H1 (cell line): ENCODE measurements around the gene C3orf22. TPM values are rescaled to one million over a fixed set of nuclear protein-coding genes. Genes with fewer than 3 reads are reported as not detected.

Experiments used
- CTCF ChIA-PET: fragments of 300-600 bp; sonication (Branson Sonifier 250); formaldehyde crosslinking; loops from one replicate; lab custom pipeline; 2021; ENCODE audit not compliant: partially characterized antibody; lab: Charles Lee
- POLR2A ChIA-PET: fragments of 300-600 bp; sonication (Branson Sonifier 250); formaldehyde crosslinking; loops from one replicate; lab custom pipeline; 2021; ENCODE audit warnings: inconsistent platforms; ENCODE audit not compliant: partially characterized antibody; lab: Charles Lee
- DNase-seq, 2 experiments: peaks; one replicate each; pipeline versions ENCODE4 v3.0.0 to v3.0.0-alpha.2; 2010 to 2022; ENCODE audit warnings: low spot score in 2 of 2, low read depth in 1 of 2, mixed read lengths in 1 of 2
- FAIRE-seq: peaks from 2 replicates; lab custom pipeline; 2011; peaks lifted over from hg19 to GRCh38; lab: Jason Lieb, UNC
- H2AFZ ChIP-seq: 2 replicates; pipeline ENCODE4 v1.8.1; 2012; ENCODE audit warnings: low read length, inconsistent platforms
- H2AK5ac ChIP-seq: 2 replicates; pipeline ENCODE4 v1.6.1; 2013; ENCODE audit warnings: low read depth, low read length
- H2BK120ac ChIP-seq: replicated peaks from 2 replicates; pipeline ENCODE3; 2013; ENCODE audit warnings: low read depth, low read length, inconsistent platforms
- H2BK12ac ChIP-seq: 2 replicates; pipeline ENCODE4 v1.6.1; 2013; ENCODE audit warnings: low read depth, low read length
- H2BK15ac ChIP-seq: 2 replicates; pipeline ENCODE4 v1.6.1; 2013; ENCODE audit warnings: low read length
- H2BK20ac ChIP-seq: 2 replicates; pipeline ENCODE4 v1.6.1; 2013; ENCODE audit warnings: low read length
- H2BK5ac ChIP-seq: 2 replicates; pipeline ENCODE4 v1.6.1; 2013; ENCODE audit warnings: low read depth, low read length
- H3K14ac ChIP-seq: 2 replicates; pipeline ENCODE4 v1.6.1; 2013; ENCODE audit warnings: inconsistent platforms; ENCODE audit not compliant: insufficient read length
- H3K18ac ChIP-seq: 2 replicates; pipeline ENCODE4 v1.6.1; 2013; ENCODE audit warnings: low read length; ENCODE audit errors: extremely low read depth
- H3K23ac ChIP-seq: 2 replicates; pipeline ENCODE4 v1.6.1; 2013; ENCODE audit warnings: inconsistent platforms; ENCODE audit not compliant: insufficient read length
- H3K23me2 ChIP-seq: 2 replicates; pipeline ENCODE4 v1.6.1; 2013; ENCODE audit warnings: low read depth, low read length
- H3K27ac ChIP-seq: 2 replicates; pipeline ENCODE4 v1.6.1; 2011; ENCODE audit warnings: low read depth, low read length, inconsistent platforms
- H3K27me3 ChIP-seq, 4 experiments: replicated peaks in 1 of 4; 1 replicate in 1 of 4; 2 replicates in 3 of 4; pipeline versions ENCODE4 v1.6.1 to v1.8.1; 2011 to 2013; ENCODE audit warnings: low read length in 3 of 4, mild to moderate bottlenecking in 3 of 4, inconsistent platforms in 2 of 4, mixed read lengths in 2 of 4, moderate library complexity in 1 of 4; ENCODE audit not compliant: control insufficient read depth in 3 of 4, insufficient read depth in 3 of 4; ENCODE audit errors: extremely low read depth in 1 of 4
- H3K36me3 ChIP-seq, 4 experiments: 2 replicates each; pipeline versions ENCODE4 v1.6.1 to v1.8.1; 2011 to 2013; ENCODE audit warnings: mild to moderate bottlenecking in 4 of 4, low read length in 3 of 4, moderate library complexity in 2 of 4, control low read depth in 1 of 4, inconsistent platforms in 1 of 4; ENCODE audit not compliant: insufficient read depth in 4 of 4, control insufficient read depth in 2 of 4
- H3K4ac ChIP-seq: replicated peaks from 2 replicates; pipeline ENCODE3; 2013; ENCODE audit warnings: low read length, low read depth, mixed read lengths, inconsistent platforms; ENCODE audit not compliant: insufficient read length
- H3K4me1 ChIP-seq, 4 experiments: replicated peaks in 1 of 4; 1 replicate in 1 of 4; 2 replicates in 3 of 4; pipeline versions ENCODE4 v1.6.1 to v1.8.1; 2011 to 2013; ENCODE audit warnings: low read length in 3 of 4, inconsistent platforms in 2 of 4, mixed read lengths in 1 of 4; ENCODE audit not compliant: insufficient read depth in 4 of 4, control insufficient read depth in 3 of 4
- H3K4me2 ChIP-seq, 2 experiments: 2 replicates each; pipeline versions ENCODE4 v1.6.1 to v1.8.1; 2011 to 2013; ENCODE audit warnings: low read depth in 2 of 2, low read length in 2 of 2, control low read depth in 1 of 2, inconsistent platforms in 1 of 2, mild to moderate bottlenecking in 1 of 2; ENCODE audit not compliant: insufficient read depth in 1 of 2
- H3K4me3 ChIP-seq, 4 experiments: fragments of 200-600, 300-600 bp in 1 of 4; sonication (generic), shearing (Covaris generic), sonication (Bioruptor Twin) in 1 of 4; 2 replicates each; pipeline versions ENCODE4 v1.5.1 to v1.8.1; 2011 to 2016; ENCODE audit warnings: low read length in 4 of 4, low read depth in 3 of 4, control low read depth in 2 of 4, inconsistent platforms in 2 of 4, mild to moderate bottlenecking in 2 of 4, mixed read lengths in 1 of 4, moderate library complexity in 1 of 4; ENCODE audit not compliant: insufficient read depth in 2 of 4; ENCODE audit errors: extremely low read depth in 1 of 4
- H3K56ac ChIP-seq: replicated peaks from 2 replicates; pipeline ENCODE3; 2013; ENCODE audit warnings: low read depth, mild to moderate bottlenecking, mixed read lengths, low read length, inconsistent platforms; ENCODE audit not compliant: insufficient read length
- H3K79me1 ChIP-seq: 2 replicates; pipeline ENCODE4 v1.6.1; 2013; ENCODE audit warnings: low read depth, low read length, control low read depth
- H3K79me2 ChIP-seq, 2 experiments: 2 replicates each; pipeline versions ENCODE4 v1.6.1 to v1.8.1; 2012 to 2013; ENCODE audit warnings: low read length in 2 of 2, mild to moderate bottlenecking in 2 of 2, inconsistent platforms in 1 of 2; ENCODE audit not compliant: insufficient read depth in 2 of 2, control insufficient read depth in 1 of 2
- H3K9ac ChIP-seq, 4 experiments: replicated peaks in 1 of 4; 1 replicate in 1 of 4; 2 replicates in 3 of 4; pipeline versions ENCODE4 v1.6.1 to v1.8.1; 2011 to 2013; ENCODE audit warnings: low read depth in 3 of 4, low read length in 3 of 4, control low read depth in 2 of 4, mild to moderate bottlenecking in 2 of 4, moderate library complexity in 2 of 4, inconsistent platforms in 1 of 4; ENCODE audit errors: extremely low read depth in 1 of 4
- H3K9me3 ChIP-seq, 2 experiments: 2 replicates each; pipeline versions ENCODE4 v1.6.1 to v1.8.1; 2012 to 2013; ENCODE audit warnings: mild to moderate bottlenecking in 2 of 2, moderate library complexity in 2 of 2, control low read depth in 1 of 2, inconsistent platforms in 1 of 2, low read depth in 1 of 2, low read length in 1 of 2, mixed read lengths in 1 of 2; ENCODE audit not compliant: insufficient read depth in 2 of 2
- H4K20me1 ChIP-seq, 2 experiments: replicated peaks in 1 of 2; 2 replicates each; pipeline versions ENCODE3 to v1.8.1; 2011 to 2013; ENCODE audit warnings: inconsistent platforms in 2 of 2, low read length in 2 of 2, mild to moderate bottlenecking in 1 of 2; ENCODE audit not compliant: insufficient read depth in 2 of 2, control insufficient read depth in 1 of 2
- H4K5ac ChIP-seq: 2 replicates; pipeline ENCODE4 v1.6.1; 2013; ENCODE audit warnings: low read length, low read depth, mixed read lengths, inconsistent platforms; ENCODE audit not compliant: insufficient read length
- H4K8ac ChIP-seq: 2 replicates; pipeline ENCODE4 v1.8.0; 2013; ENCODE audit warnings: mild to moderate bottlenecking, moderate library complexity, low read length, inconsistent platforms; ENCODE audit not compliant: insufficient read depth; ENCODE audit errors: extremely low read depth
- H4K91ac ChIP-seq: replicated peaks from 2 replicates; pipeline ENCODE3; 2013; ENCODE audit warnings: low read length, mixed read lengths, inconsistent platforms; ENCODE audit not compliant: insufficient read length
- RAD21 ChIP-seq, 2 experiments: IDR thresholded peaks in 1 of 2; conservative IDR thresholded peaks in 1 of 2; 2 replicates each; pipeline ENCODE4 v1.6.1; 2011; ENCODE audit warnings: low read depth in 2 of 2, low read length in 2 of 2, improper control_type of control experiment in 1 of 2, inconsistent platforms in 1 of 2, mild to moderate bottlenecking in 1 of 2, moderate library complexity in 1 of 2
- WGBS, 2 experiments: shearing (Covaris generic) in 1 of 2; methylation state at CpG; one replicate each; pipeline versions ENCODE4 v1.1.6 to v1.1.7; 2013 to 2015; ENCODE audit warnings: low lambda C conversion rate in 2 of 2, mixed read lengths in 2 of 2, inconsistent platforms in 1 of 2, low coverage in 1 of 2, missing lambda C conversion rate in 1 of 2; ENCODE audit not compliant: insufficient replicate concordance in 2 of 2, insufficient coverage in 1 of 2, insufficient read length in 1 of 2; ENCODE audit errors: extremely low coverage in 1 of 2, missing lambda C conversion rate in 1 of 2; 5-methylcytosine and 5-hydroxymethylcytosine counted together
- polyA plus RNA-seq, 7 experiments: library from polyadenylated mRNA; depleted of rRNA in 3 of 7; stranded (reverse) in 5 of 7; unstranded in 2 of 7; fragments of >200 nt in 5 of 7; fragments of 200-250 nt in 2 of 7; gene quantifications; 1 replicate in 5 of 7; 2 replicates in 1 of 7; 4 replicates in 1 of 7; pipeline versions ENCODE4 v1.2.1 to v1.2.3, GENCODE V29; 2011 to 2013; ENCODE audit warnings: missing spikeins in 2 of 7, mixed read lengths in 2 of 7
- total RNA-seq: library from RNA; stranded (reverse); fragmentation: NEBNext Ultra II Directional; extraction: Animal tissue kit (Norgen Biotek cat#: 25700); gene quantifications from 2 replicates; pipeline ENCODE4 v1.2.1, GENCODE V29; 2021
- TF ChIP-seq, protein P1 (sequence below): IDR thresholded peaks from 2 replicates; pipeline ENCODE4 v1.6.1; 2011; ENCODE audit warnings: low read depth, mild to moderate bottlenecking, low read length; ENCODE audit not compliant: insufficient read depth

The C3orf22 gene
- total and polyA plus RNA-seq, 2 of the 8 experiments (the other 6 are each of a cell fraction or from before 2014, with no cell fraction given) = not detected

GRCh38 chr3:126562737-126563276 is 4.1 kb upstream of the C3orf22 start:
- CTCF ChIA-PET = interaction anchor here (0.7 kb wide), 1 partner anchor 152 kb away, joined by 3 read pairs; no protein-coding TSS in a partner anchor
- no peak for TF ChIP-seq RAD21 (IDR thresholded peaks at IDR 0.05 in 1 of 2, conservative IDR thresholded peaks at IDR 0.05 in 1 of 2; ENCODE audit: low read depth in 2 of 2, low read length in 2 of 2)
- TF ChIP-seq, protein P1, sequence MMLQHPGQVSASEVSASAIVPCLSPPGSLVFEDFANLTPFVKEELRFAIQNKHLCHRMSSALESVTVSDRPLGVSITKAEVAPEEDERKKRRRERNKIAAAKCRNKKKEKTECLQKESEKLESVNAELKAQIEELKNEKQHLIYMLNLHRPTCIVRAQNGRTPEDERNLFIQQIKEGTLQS = no peak

More at GRCh38 chr3:126562737-126563276, 4.1 kb upstream of the C3orf22 start:
- FAIRE-seq (no peak), DNase-seq (no peak)
- no peaks in the 10 kb centered on the region for H4K20me1 ChIP-seq
- H3K4me3 ChIP-seq = no peak overlapping the region
- no peaks in the 10 kb centered on the region for H3K4me1 ChIP-seq
- no peak overlapping the region for H2BK12ac ChIP-seq
- H3K79me2 ChIP-seq = no peaks in the 10 kb centered on the region
- H4K5ac ChIP-seq = no peak overlapping the region
- no peak overlapping the region for H3K56ac ChIP-seq
- H3K14ac ChIP-seq = no peak overlapping the region
- no peak overlapping the region for H3K18ac ChIP-seq
- WGBS, 2 experiments = 92% methylated on average over 2 of the region's 2 CpGs; no CpG with 5 or more reads in 1 of the 2 experiments
- H3K4ac ChIP-seq = no peak overlapping the region
- no peak overlapping the region for H2BK20ac ChIP-seq
- H3K27ac ChIP-seq = no peak overlapping the region
- no peak overlapping the region for H2AK5ac ChIP-seq
- no peak overlapping the region for H3K4me2 ChIP-seq
- H3K9me3 ChIP-seq = no peaks in the 10 kb centered on the region
- H3K79me1 ChIP-seq = no peaks in the 10 kb centered on the region
- POLR2A ChIA-PET = no interaction called here
- no peak overlapping the region for H3K9ac ChIP-seq
- H3K23ac ChIP-seq = no peak overlapping the region
- H4K91ac ChIP-seq = no peak overlapping the region
- H2BK15ac ChIP-seq = no peak overlapping the region
- no peak overlapping the region for H4K8ac ChIP-seq
- no peaks in the 10 kb centered on the region for H3K27me3 ChIP-seq
- no peaks in the 10 kb centered on the region for H3K23me2 ChIP-seq
- H2BK120ac ChIP-seq = no peak overlapping the region
- H3K36me3 ChIP-seq = no peaks in the 10 kb centered on the region
- no peak overlapping the region for H2AFZ ChIP-seq
- H2BK5ac ChIP-seq = no peak overlapping the region
